ENCODE data around the gene TCF7.

The TCF7 gene

GRCh38 chr5:134184155-134185135, 70.0 kb downstream of the TCF7 start:
- in situ Hi-C loops (cut with HindIII; ENCODE audit: low pct_ligation_motif_present, low pct_unique_long_range_greater_than_20kb, low sequenced_read_pairs), result no loop called here
- peak; percentile 62 for DNase-seq

- DNase-seq, result no peak
- in situ Hi-C loops (cut with HindIII; ENCODE audit: low pct_ligation_motif_present, low pct_unique_long_range_greater_than_20kb, low sequenced_read_pairs), result no loop called here
Measured at GRCh38 chr5:134188092-134188491, 73.6 kb downstream of the TCF7 start.

- no peak for DNase-seq
- in situ Hi-C loops (cut with HindIII; ENCODE audit: low pct_ligation_motif_present, low pct_unique_long_range_greater_than_20kb, low sequenced_read_pairs), result no loop called here
Measured at GRCh38 chr5:134189031-134189430, 74.5 kb downstream of the TCF7 start.

DNA sequence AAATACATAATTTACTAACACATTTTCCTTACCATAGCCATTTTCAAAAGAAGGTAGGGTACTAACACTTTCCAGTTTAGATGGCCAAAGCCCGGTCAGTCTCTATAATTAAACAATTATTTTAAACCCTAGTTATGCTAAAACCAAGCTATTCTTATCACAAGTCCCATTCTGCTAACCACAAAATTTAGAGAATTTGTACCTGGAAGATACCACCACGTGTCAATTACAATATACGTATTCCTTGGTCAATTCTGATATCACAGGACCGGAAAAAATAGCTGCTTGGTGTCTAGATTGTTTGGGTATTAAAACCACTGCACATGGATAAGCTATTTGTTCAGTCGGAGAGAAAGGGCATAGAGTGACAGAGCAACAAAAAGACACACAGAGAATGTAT, 81.2 kb downstream of the TCF7 start:
- in situ Hi-C loops (cut with HindIII; ENCODE audit: low pct_ligation_motif_present, low pct_unique_long_range_greater_than_20kb, low sequenced_read_pairs), result no loop called here
- DNase-seq, result no peak
